Loucy (cell line): ENCODE measurements around the gene ACAD10.

ENCODE experiments used
- EZH2phosphoT487 ChIP-seq: fragments of 200-600 bp; IDR thresholded peaks from 2 replicates; pipeline ENCODE4 v1.6.1; 2018; ENCODE audit warnings: antibody characterized with exemption, mild to moderate bottlenecking, moderate library complexity, borderline replicate concordance
- TF ChIP-seq, protein P1 (sequence below): fragments of 200-600 bp; sonication (generic); conservative IDR thresholded peaks from 2 replicates; pipeline ENCODE4 v1.5.1; 2014; ENCODE audit warnings: mild to moderate bottlenecking, antibody characterized with exemption, low read length

DNA sequence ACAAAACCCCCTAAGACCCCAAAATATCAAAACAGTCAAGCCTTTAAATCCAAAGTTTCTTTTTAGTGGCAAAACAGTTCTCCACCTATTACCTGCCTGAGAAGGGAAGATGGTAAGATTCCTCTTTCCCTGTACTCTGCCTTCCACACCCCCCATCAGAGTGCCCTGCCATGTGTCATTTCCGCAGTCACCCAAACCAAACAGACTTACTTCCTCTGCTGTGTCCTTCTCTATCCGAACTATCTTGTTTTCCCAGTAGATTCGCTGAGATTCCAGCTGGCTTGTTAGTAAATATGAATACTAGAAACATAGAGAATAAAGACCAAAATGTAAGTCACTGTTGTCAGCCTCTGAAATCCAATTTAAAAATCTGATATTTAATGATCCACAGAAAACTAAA lies 30.5 kb upstream of the ACAD10 start:
- TF ChIP-seq, protein P1, sequence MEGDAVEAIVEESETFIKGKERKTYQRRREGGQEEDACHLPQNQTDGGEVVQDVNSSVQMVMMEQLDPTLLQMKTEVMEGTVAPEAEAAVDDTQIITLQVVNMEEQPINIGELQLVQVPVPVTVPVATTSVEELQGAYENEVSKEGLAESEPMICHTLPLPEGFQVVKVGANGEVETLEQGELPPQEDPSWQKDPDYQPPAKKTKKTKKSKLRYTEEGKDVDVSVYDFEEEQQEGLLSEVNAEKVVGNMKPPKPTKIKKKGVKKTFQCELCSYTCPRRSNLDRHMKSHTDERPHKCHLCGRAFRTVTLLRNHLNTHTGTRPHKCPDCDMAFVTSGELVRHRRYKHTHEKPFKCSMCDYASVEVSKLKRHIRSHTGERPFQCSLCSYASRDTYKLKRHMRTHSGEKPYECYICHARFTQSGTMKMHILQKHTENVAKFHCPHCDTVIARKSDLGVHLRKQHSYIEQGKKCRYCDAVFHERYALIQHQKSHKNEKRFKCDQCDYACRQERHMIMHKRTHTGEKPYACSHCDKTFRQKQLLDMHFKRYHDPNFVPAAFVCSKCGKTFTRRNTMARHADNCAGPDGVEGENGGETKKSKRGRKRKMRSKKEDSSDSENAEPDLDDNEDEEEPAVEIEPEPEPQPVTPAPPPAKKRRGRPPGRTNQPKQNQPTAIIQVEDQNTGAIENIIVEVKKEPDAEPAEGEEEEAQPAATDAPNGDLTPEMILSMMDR: no peak
- TF ChIP-seq EZH2phosphoT487: no peak
